ENCODE results near the gene APLP2.
"Not testable (repeated sequence)": the region's sequence is repeated elsewhere in the genome, so short reads cannot be mapped to it uniquely, and the experiment has no call there.

The APLP2 gene

DNA sequence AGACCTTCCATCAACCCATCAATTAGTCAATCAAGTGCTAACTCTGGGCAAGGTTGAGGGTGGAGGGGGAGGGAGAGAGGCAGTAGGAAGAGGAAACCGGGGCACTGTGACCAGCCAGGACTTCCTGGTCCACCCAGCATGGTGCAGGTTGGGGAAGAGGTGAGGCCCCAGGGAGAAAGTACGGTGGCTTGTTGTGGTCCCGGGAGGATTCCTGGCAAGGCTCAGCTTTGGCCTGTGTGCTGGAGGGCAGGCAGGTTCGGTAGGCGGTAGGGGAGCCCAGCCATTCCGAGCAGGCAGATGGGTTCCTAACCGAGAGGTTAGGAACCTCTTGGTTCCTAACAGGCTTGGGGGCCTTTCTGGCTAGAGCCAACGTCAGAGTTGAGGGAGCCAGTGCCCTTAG, 100.7 kb downstream of the APLP2 start:
- DNase-seq (ENCODE audit: low read depth in 2 of 2) = no peak

DNA sequence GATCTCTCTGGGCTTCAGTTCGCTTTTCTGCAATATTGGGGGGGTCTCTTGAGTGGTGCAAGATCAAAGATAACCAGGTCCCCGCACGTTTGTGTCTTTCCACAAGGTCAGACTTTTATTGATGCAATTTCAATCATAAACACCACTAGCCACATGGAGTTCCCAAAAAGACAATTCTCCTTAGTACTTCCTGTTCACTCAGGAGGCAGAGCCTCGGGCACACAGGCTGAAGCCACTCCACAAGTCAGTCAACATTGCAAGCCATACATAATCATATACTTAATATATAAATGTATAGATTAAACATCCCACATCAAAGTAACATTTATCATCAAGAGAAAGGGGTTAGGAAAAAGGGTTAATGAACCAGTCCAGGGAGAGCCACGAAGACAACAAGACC, 101.8 kb downstream of the APLP2 start:
- no peak for DNase-seq (ENCODE audit: low read depth in 2 of 2)

DNA sequence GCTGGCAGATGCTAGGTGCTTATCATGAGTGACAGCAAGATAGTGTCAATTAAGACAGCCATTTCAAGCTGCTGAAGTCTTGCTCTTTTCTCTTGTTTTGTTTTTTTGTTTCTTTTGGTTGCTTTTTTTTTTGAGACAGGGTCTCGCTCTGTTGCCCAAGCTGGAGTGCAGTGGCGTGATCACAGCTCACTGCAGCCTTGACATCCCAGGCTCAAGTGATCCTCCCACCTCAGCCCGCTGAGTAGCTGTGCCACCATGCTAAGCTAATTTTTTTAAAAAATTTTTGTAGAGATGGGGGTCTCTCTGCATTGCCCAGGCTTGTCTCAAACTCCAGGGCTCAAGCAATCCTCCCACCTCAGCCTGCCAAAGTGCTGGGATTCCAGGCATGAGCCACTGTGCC, 102.3 kb downstream of the APLP2 start:
- DNase-seq (ENCODE audit: low read depth in 2 of 2) = not testable (repeated sequence)

DNA sequence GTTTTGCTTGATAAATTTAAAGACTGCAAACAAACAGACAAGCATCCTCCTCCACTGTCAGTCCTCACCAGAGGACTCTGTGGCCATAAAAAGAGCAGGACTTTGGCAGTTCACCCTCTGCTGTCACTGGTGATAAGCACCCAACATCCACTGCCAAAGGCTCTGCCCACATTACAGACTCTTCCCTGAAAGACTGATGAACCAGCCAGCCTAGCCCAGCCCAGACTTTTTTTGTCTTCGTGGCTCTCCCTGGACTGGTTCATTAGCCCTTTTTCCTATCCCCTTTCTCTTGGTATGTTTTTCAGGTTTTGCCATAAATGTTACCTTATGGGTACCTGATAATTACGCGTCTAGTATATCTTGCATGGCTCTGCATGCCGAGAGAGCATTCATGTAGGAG, 104.9 kb downstream of the APLP2 start:
- DNase-seq (ENCODE audit: low read depth in 2 of 2) = no peak

DNA sequence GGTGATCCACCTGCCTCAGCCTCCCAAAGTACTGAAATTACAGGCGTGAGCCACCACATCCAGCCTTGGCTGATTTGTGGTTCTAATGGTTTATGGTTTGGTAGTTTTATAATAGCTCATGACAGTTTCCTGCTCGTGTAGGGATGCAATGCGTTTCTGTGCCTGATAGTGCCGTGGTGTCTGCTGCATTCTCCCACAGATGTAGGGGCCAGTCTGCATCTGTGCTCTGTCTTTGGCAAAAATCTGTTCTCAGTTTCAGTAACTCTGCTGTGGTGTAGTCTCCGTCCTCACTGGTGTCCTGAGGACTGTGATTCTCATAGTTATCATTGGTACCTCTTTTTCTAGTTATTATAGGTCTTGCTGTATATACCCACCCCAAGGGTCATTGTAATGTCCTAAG, 106.2 kb downstream of the APLP2 start:
- DNase-seq (ENCODE audit: low read depth in 2 of 2) = no peak

DNA sequence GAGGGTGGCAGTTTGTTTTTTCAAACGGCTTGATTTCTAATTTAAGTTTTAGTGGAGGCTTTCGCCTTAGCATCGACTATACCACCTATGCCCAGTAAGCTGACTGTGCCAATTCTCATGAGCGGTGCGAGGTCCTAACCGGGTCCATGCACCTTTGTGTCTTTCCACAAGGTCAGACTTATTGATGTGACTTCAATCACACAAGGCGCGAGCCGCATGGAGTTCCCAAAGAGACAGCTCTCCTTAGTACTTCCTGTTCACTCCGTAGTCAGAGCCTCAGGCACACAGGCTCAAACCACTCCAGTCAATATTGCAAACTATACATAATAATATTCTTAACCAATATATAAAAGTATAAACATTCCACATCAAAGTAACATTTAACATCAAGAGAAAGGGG, 108.1 kb downstream of the APLP2 start:
- no peak for DNase-seq (ENCODE audit: low read depth in 2 of 2)

DNA sequence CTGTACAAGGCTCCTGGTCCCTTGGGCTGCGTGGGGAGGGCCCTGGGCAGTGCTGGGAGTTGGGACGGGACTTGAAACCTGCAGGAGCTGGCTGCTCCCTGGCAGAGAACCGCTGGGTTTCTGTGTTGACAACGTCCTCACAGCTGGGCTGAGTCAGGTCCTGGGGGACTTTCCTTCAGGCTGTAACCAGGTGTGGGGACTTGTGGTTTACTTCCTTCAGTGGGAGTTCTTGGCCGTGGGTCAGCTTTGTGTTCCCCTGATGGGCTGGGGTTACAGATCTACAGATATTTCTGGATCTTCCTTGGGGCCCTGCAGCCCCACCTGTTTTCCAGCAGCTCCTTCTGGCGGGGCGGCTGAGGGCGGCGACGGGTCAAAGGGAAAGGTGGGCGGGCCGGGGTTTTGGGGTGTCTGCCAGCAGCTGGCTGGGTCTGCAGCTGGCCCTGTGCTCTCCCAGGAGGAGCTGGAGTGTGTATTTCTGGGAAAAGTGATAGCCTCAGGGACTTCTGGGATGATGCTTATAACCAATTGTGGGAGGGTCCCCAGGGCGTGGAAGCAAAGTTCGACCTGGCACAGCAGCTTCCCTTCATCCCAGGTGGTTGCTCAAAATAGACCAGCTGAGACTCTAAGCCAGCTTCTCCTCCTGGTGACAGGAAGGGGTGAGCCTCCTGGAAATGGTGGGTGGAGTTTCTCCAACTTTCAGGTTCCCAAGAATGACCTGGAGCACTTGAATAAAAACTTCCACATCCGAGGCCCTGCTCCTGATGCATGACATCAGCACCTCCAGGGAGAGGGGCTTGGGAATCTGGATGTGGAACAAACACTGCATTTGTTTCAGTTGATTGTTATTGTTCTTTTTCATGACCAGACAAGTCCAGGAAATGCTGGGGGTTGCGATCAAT, 109.0 kb downstream of the APLP2 start:
- DNase-seq (ENCODE audit: low read depth in 2 of 2) = no peak

DNA sequence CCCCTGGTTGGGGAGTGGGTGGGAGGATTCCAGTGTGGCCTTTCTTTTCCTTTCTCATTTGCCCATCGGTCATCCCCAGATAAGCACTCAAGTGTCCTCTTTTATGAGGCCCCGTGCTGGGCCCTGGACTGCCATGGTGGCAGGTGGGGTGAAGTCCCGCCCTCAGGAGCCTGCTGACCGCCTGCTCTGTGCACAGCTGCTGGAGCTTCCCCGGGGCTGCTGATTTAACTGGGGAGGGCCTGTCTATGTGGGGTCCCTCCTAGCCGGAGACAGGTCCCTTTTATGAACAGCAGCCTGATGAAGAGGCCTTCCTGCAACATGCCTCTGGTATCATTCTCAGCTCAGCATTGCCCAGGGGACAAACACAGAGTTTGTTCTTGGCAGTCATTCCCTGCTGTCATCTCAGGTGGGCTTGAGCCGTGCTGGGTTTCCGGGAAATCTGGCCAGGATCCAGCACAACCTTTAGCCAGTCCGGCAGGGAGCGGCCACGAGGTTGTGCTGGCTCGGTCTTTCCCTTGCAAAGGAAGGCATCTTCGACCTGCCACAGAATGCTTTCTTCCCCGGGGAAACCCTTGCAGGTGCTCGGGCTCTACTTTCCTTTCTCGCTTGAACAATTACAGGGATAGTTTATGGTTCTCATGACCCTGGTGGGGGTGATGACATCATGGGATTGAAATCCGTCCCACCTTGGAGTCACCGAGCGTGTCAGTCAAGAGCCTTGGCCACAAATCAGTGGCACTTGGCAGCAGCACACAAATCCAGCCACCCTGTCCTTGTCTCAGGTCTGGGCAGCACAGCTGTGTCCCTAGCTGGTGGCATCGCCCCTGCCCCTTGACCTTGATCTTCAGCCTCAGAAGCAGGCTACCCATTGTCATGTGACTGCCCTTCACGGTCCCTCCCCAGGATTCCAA, 110.0 kb downstream of the APLP2 start:
- no peak for DNase-seq (ENCODE audit: low read depth in 2 of 2)

DNA sequence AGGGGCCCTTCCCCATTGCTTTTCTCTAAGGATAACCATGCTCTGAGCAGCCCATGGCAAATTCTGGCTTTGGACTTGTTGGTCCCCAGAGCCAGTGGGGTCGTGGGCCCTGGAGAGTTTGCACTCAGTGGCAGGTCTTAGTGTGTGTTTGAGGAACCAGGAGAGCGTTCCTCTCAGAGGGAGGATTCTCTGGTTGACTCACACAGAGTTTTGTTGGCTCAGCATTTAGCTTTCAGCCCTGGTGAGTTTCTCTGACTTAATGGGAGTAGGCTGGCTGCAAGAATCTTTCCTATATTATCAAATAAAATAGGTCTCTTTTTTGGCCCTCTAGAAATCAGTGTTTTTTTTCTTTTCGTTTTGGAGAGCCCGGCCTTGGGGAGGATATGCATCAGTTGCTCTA, 110.8 kb downstream of the APLP2 start:
- no peak for DNase-seq (ENCODE audit: low read depth in 2 of 2)

DNA sequence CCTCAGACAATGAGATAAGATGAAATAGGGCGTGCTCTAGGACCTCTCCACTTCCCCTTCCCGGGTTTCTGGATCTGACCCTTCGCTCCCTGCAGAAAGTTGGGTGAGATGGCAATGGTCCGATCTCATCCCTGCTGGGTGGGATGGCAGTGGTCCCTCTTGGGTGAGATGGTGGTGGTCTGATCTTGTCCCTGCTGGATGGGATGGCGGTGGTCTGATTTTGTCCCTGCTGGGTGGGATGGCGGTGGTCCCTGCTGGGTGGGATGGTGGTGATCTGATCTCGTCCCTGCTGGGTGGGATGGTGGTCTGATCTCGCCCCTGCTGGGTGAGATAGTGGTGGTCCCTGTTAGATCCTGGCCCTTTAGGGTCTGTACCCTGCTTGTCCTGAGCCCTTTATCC, 111.2 kb downstream of the APLP2 start:
- no peak for DNase-seq (ENCODE audit: low read depth in 2 of 2)

DNA sequence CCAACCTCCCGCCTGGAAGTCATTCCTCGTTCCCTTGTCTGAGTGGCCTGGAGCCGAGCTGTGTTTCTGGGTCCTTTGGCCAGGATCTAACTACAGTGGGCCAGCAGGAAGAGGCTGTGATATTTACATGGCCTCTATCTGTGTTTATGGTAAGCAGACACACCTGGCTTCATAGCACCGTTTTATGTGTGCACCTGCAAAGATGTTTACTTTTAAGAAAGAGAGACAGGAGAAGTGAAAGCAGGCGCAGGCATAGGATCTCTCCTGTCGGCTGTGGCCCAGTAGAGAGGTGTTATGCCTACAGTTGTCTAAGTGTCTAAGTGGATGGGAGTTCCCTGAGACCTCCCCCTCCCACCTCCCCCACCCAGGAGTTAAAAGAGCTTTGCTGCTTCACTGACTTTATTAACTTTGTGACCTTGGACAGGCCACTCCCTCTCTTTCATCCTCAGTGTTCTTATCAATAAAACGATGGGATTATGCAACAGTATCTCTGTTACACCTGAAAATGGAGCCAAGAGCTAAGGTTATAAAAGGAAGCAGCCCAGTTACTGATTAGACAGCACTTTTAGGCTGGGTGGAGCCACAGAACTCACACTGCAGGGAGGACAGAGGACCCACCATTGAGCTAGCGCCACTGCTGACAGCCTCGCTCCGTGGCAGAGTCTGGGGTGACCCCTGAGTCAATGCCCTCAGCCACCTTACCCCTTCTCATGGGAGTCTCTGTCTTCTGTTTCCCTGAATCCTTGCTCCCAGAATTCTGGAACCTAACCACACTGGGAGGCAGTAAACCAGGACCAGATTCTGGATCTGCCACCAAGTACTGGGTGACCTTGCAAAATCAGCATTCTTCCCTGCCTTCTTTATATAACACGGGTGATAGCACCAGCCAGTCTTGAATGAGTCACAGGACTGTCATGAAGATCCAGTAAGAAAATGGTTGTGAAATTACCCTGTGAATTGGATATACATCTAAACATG, 111.9 kb downstream of the APLP2 start:
- no peak for DNase-seq (ENCODE audit: low read depth in 2 of 2)

DNA sequence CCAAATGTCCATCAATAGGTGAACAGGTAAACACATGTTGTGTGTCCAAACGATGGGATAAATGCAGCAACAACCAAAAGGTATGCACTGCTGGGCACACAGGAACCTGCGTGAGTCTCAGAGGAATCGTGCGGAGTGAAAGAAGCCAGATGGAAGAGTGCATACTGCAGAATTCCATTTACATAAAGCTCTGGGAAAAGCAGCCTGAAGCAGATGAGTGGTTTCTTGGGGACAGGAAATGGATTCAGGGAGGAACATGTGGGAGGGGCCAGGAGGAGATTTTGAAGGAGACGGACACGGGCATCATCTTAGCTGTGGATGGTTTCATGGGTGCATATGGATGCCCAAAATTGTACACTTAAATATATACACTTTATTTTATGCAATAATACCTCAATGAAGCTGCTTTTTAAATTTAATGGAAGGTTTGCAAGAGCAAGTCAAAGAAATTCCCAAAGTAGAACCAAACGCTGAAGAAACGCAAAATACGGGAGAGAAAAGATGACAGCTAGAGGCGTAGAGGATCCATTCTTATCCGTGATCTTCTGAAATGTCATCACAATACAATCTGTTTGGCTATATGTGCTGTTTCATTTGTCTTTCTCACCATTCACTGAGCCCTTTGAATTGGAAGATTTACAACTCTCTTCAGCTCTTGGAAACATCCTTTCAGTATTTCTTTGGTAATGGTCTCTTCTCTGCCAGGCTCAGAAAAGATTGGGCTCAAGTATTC, 114.3 kb downstream of the APLP2 start:
- DNase-seq (ENCODE audit: low read depth in 2 of 2) = no peak

DNA sequence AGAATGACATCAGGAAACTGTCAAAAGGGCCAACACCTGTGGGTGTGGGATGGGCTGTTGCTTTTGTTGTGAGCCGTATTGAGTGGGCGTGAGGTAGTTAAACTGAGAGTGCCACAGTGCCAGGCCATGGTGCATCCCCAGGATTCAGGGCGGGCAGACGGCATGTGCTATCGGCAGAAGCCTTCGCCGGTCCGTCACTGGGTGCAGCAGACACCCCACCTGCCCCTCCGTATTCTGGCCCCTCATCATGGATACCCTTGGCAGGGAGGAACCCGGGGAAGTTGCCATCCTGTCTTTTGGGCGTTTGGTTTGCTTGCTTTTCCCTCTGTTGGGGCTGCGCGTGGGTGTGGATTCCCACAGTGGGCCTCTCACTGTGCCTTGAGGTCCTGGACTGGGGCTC, 117.4 kb downstream of the APLP2 start:
- no peak for DNase-seq (ENCODE audit: low read depth in 2 of 2)

DNA sequence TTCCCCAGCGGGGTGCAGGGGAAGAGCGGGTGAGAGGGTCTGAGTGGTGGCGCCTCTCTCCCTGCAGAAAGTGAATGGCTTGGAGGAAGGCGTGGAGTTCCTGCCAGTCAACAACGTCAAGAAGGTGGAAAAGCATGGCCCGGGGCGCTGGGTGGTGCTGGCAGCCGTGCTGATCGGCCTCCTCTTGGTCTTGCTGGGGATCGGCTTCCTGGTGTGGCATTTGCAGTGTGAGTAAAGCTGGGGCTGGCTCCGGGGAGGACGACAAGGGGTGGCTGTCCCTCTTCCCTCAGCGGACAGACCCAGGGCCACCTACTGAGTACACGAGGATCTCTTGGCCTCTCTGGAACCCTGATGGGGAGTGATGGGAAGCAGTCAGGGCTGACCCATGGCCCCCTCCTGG, 118.4 kb downstream of the APLP2 start:
- DNase-seq (ENCODE audit: low read depth in 2 of 2) = no peak

DNA sequence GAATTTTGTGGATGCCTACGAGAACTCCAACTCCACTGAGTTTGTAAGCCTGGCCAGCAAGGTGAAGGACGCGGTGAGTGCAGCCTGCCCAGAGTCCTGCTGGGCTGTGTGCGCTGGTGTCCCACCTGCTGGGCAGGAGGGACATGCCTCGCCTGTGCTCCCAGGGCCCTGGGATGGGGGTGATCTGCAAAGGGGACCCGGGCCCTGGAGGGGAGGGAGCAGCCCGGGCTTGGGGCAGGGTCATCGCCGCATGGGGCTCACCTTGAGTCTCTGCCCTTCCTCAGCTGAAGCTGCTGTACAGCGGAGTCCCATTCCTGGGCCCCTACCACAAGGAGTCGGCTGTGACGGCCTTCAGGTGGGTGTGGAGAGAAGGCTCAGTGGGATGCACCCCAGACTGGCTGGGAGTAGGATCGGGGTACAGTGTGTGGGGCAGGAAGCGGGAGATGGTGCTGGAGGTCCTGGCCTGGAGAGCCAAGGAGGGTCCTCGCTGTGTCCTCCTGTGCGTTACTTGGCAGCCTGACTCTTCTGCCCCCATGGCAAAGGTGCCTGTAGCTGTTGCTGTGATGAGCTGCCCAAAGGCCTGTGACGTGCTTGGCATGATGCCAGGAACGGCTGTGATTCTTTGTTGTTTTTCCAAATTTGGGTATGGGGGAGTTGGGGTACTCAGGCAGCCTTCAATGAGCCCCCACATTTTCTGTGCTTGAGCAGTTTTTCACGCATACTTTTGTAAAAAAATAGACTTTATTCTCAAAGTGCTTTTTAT, 119.1 kb downstream of the APLP2 start:
- DNase-seq (ENCODE audit: low read depth in 2 of 2) = no peak

DNA sequence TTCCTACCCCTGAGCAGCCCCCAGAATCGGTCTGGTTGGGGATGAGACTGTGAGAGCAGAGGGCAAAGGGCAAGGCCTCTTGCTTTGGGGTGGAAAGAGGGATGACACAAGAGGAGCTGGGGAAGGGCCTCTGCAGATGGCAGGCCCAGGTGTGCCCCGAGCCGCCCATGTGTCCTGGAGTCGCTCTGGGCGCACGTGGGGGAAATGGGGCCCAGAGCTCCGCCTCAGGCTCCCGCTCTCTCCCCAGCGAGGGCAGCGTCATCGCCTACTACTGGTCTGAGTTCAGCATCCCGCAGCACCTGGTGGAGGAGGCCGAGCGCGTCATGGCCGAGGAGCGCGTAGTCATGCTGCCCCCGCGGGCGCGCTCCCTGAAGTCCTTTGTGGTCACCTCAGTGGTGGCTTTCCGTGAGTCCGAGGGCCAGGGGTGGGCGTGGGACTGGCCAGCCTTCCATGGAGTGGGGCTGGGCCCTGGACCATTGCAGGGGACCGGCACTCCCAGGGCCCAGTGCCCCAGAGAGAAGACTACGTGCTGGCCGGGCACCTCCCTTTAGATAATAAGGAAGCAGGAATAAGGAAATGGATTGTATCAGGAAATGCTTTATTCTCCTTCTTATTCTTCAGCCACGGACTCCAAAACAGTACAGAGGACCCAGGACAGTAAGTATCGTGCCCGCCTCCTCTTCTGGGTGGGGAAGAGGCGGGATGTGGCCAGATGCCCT, 120.0 kb downstream of the APLP2 start:
- no peak for DNase-seq (ENCODE audit: low read depth in 2 of 2)

DNA sequence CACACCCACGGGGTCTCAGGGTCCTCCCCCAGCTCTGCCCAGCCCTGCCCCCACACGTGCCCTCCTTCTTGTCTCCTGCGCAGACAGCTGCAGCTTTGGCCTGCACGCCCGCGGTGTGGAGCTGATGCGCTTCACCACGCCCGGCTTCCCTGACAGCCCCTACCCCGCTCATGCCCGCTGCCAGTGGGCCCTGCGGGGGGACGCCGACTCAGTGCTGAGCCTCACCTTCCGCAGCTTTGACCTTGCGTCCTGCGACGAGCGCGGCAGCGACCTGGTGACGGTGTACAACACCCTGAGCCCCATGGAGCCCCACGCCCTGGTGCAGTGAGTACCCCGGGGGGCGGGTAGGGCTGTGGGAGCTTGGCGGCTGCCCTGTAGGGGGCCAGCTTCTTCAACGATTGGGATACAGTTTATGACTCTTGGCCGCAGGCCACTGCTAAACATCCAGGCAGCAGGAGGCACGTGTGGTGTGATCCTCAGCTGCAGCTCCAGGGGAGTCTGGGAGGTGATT, 120.7 kb downstream of the APLP2 start:
- DNase-seq (ENCODE audit: low read depth in 2 of 2) = no peak

DNA sequence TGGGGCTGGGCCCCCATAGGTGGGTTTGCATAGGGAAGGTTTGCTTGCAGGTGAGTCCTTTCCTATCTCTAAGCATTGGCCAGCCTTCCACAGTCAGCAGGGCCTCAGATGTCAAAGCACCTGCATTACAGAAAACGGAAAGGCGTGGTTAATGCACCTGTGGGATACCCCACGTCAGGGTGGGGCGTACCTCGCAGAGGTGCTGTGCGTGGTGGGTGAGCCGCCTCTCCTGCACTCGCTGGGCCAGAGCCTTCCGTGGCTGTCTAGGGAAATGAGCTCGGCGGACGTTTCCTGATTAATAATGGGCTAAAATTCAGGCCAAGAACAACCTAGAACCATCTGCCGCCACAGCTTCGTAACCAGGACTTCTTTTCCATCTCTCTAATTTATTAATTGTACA, 122.2 kb downstream of the APLP2 start:
- no peak for DNase-seq (ENCODE audit: low read depth in 2 of 2)

DNA sequence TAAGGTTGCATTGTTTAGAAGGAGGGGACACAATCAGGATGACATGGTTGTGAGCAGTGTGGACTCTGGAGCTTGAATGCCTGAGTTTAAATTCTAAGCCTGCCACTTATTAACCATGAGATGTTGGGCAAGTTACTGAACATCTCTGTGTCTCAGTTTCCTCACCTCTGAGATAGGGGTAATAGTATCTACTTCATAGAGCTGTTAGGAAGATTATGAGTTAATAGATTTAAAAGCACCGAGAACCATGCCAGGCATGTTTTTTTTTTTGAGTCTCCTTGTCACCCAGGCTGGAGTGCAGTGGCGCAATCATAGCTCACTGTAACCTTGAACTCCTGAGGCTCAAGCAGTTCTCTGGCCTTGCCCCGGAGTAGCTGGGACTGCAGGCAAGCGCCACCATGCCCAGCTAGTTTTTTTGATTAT, 123.2 kb downstream of the APLP2 start:
- no peak for DNase-seq (ENCODE audit: low read depth in 2 of 2)

Data from stimulated activated CD4-positive, alpha-beta T cell treated with anti-CD3 and anti-CD28 coated beads, Interleukin-1b, Interleukin-23, amount 100 ng/mL, for 4 hours (primary cell).